Inferior parietal cortex (tissue), 1 donor: ENCODE data around the gene FGD5.
"Not testable (repeated sequence)": the region's sequence is repeated elsewhere in the genome, so short reads cannot be mapped to it uniquely, and the experiment has no call there.

ENCODE experiments used
- DNase-seq: peaks from one replicate; pipeline ENCODE4 v3.0.0-alpha.2; 2016; ENCODE audit errors: extremely low spot score

Gene FGD5

DNA sequence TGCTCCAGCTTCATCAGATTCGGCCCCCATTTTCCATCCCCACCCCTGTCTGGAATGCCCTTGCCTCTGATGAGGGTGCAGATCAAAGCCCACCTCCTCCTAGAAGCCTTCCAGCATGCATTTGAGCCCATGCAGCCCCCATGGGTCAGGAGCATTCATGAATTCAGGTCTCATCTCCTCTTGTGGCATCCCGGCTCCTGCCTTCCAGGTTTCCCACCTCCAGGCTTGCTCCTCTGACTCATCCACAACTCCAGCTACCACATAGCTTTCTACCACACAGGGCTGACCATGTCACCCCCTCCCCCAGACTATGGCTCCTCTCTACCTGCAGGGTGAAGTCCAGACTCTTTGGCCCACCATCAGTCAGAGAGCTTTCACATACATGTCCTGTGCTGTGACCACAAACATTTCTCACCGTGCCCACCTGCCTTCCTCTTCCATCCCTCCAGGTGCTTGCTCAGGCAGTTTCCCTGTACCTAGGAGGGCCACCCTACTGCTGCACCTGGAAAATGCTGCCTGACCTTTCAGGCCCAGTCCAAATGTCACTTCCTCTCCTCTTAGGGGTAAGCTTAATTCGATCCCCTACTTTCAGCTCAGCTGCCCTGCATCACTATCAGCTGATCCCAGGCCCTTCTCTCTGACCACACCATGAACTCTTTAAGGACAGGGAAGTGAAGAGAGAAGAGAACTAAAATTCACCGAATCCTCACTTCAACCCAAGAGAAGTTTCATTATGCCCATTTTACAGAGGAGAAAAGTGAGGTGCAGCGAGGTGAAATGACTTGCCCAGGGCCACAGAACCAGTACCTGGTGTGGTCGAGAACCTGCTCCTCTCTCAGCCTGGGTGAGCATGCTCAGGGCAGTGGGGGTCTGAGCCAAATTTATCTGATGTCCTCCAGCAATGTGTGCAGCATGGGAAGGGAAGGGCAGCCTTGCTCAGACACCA lies 13.7 kb upstream of the FGD5 start:
- DNase-seq, result no peak

DNA sequence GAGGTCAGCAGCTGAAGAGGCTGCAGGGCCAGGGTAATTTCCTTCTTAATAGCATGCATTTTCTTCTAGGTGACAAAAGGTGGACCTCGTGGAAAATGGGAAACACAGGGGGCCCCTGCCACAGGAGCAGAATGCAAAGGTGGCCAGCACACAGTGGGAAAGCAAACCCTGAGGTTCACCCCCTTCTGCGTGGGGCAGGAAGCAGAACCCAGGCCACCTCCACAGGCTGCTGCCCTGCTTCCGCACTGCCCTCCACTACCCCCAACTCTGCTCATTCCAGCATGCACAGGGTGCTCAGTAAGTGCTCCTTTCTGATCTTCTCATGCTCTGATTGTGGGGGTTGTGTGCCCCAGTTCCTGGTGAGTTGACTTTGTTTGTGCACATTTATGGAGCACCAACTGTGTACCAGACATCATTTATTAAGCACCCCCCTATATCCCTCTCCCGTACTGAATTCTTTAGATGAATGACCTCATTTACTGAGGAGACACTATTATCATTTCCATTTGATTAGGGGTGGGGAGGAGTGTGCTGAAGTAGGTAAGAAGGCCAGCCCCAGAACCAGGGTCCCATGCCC lies 12.7 kb upstream of the FGD5 start:
- DNase-seq, result no peak

DNA sequence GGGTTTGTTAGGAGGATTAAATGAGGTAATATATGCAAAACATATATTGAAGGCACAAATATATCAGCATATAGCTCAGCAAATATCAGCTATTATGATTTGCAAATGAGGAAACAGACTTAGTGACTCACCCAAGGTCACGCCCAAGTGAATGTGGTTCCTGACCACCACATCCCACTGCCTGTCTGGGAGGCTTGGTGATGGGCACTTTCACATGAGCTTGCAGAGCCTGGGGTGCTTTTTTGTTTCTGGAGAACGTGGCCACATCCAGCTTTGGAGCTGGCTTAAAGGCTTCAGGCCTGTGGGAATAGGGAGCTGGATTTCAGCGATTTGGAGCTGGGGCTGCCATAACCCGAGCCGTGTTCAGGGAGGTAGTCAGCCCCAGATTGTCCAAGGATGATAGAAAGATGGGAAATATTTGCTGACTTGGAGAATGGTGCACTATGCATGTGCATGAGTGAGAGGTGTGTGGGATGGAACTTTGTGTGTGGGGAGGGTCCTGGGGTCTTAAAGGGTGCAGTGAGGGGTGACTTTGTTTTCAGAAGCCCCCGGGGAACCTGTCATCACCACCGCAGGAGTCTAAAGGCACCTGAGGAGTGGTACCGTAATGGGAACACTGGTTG lies 12.0 kb upstream of the FGD5 start:
- DNase-seq, result no peak

GRCh38 chr3:14808025-14808424 lies 10.7 kb upstream of the FGD5 start:
- DNase-seq, result no peak

DNA sequence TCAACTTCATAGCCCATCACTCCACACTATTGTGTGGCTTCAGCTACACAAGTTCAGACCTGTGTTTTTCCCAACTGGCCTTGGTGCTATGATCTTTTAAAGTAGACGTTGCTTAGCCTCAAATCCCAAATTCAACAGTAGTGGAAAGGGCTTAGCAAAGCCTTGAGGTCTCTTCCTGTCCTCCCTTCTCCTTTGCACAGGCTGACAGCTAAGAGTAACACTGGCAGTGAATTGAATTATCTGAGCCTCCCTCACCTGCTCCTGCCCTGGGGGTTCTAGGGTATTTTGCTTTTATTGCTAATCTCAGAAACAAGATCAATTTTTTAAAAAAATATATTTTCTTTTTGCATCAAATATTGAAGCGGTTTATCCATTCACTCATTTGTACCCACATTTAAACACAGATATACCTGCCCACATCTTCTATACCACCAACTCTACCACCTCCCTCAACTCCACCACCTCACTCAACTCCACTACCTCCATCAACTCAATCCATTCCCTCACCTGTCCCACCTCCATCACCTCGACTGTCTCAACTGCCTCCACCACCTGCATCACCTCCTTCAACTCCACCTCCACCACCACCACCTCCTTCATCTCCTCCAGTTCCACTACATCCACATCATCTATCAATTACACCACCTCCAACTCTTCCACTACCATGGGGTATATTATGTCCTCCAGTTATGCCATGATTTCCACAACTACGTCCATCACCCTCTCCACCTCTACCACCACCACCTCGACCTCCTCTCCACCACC lies 10.1 kb upstream of the FGD5 start:
- DNase-seq, result no peak

- not testable (repeated sequence) for DNase-seq
Observed at GRCh38 chr3:14809611-14810010, 9.2 kb upstream of the FGD5 start.

- no peak for DNase-seq
Observed at GRCh38 chr3:14810070-14810791, 8.5 kb upstream of the FGD5 start.

DNA sequence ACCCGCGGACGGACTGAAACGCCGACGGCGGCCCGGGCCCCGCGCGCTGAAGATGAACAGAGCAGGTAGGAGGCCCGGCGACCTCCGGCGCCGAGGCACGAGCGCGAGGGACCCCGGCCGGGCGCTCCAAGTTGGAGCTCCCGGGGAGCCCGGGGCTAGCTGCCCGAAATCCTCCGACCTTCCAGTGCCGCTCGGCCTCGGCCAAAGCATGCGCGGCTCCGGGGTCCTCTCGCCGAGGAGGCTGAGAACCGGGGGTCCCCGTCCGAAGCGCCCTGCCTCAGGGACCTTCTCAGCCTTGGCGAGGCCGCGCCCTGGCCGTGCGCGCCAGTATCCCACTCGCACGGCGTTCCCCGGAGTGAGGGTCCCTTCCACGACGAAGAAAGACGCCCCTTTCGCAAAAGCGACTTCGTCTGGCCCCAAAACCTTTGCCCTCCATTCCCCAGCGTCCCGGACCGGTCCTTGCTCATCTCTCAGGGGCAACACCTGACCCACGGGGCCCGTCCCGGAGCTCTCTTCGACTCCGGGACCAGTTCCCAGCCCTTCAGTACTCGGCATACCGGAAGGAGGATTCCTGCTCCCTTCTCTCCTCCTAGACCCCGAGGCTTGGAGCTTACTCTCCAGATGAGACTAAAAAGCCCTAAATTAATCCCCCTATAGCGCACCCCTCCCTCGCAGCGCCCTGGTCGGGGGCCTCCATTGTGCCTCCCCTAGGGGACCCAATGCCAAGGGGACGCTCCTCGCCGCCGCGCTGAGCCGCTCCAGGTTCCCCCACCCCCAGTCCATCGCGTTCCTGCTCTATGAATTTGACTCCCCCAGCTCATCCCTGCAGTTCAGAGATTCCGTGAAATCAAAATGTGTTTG lies 7.7 kb upstream of the FGD5 start:
- no peak for DNase-seq

DNA sequence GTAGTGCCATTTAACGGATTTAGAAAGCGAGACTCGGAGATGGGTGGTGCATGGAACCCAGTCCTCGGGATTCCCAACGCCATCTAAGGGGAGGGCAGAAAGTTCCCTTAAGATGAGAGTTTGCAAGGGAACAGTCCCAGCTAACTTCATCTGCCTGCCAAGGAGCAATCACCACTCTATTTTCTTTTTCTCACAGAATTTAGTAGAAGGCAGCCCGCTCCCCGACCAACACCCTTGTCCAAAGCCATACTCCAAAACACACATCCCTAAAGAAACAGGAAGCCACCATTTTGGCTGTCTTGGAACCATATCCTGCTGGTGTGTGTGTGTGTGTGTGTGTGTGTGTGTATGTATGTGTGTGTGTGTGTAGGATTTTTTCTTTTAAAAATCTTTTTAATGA lies 7.1 kb upstream of the FGD5 start:
- DNase-seq, result no peak

- no peak for DNase-seq
Observed at GRCh38 chr3:14812196-14812790, 6.5 kb upstream of the FGD5 start.

DNA sequence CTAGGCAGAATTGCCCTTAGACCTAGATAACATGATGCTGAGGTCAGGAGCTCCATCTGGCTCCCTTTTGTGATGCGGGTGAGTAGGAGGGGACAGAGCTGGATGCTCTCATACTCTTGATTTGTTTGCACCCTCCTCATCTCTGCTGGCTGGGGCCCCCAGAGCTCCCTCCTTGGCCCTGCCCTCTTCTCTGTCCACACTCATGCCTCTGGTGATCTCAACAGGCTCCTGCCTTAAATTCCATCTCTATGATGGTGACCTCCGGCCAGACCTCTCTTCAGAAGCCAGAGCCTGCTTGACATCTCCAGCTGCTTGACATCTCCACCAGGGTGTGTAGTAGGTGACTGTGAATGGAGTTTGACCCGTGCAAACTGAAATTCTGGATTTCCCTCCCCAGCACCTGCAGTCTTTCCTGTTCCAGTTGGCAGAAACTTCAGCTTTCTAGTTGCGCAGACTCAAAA lies 4.3 kb upstream of the FGD5 start:
- no peak for DNase-seq

DNA sequence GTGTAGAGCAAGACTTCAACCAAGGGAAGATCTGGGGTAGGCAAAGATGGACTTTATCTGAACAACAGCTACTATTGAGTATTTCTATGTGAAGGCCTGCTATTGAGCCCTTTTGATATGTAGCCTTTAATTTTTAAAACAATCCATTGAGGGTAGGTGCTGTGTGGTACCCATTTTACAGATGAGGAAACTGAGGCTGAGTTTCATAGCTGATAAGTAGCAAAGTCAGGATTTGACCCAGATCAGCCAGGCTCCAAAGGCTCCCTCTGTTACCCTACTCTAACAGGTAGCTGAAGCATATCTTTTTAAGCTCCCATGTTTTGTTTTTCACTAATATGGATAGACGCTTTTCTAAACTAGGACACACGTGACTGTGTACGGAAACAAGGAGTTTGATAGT lies 2.4 kb upstream of the FGD5 start:
- no peak for DNase-seq

DNA sequence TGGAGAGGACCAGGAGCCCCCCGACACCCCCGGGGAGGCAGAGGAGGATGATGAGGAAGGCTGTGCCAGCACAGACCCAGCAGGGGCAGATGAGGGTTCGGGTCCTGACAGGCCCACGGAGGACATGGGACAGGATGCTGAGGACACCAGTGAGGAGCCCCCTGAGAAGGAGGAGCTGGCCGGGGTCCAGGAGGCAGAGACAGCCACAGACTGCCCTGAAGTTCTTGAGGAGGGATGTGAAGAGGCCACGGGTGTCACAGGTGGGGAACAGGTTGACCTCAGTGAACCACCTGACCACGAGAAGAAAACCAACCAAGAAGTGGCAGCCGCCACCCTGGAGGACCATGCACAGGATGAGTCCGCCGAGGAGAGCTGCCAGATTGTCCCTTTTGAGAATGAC lies 909 bp downstream of the FGD5 start:
- DNase-seq, result no peak

DNA sequence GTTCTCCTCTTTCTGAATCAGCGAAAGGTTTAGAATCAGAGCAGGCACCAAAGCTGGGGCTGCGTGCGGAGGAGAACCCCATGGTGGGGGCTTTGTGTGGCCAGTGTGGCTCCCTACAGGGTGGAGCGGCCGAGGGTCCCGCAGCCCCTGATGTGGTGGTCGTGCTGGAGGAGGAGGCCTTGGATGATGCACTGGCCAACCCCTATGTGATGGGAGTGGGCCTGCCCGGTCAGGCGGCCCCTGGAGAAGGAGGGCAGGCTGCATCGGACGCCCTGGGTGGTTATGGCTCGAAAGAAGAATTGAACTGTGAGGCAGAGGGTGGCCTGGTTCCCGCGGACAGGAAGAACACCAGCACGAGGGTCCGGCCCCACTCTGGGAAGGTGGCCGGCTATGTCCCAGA lies 1.4 kb downstream of the FGD5 start:
- DNase-seq, result no peak

DNA sequence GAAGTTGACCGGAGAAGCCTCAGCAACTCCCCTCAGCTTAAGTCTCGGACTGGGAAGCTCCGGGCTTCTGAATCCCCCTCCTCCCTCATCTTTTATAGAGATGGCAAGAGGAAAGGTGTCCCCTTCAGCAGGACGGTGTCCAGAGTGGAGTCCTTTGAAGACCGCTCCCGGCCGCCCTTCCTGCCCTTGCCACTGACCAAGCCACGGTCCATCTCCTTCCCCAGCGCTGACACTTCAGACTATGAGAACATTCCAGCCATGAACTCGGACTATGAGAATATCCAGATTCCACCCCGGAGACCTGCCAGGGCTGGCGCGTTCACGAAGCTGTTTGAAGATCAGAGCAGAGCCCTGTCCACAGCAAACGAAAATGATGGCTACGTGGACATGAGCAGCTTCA lies 2.4 kb downstream of the FGD5 start:
- no peak for DNase-seq

DNA sequence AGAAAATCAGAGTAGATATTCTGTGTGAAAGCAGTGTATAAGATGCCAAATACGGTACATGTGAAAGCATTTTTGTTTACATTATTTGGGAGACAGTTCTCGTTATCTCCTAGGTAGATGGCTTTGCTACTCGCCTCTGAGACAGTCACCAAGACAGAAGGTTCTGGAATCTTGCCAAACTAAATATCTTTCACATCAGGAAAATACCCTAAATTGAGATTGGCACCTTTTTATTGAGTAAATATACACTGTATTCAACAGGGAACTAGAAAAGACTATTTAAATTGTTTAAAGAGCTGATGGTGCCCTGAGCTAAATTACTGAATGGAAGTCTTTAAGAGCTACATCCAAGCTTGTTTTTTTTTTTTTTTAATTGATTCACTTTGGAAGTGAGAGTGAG lies 3.4 kb downstream of the FGD5 start:
- no peak for DNase-seq

DNA sequence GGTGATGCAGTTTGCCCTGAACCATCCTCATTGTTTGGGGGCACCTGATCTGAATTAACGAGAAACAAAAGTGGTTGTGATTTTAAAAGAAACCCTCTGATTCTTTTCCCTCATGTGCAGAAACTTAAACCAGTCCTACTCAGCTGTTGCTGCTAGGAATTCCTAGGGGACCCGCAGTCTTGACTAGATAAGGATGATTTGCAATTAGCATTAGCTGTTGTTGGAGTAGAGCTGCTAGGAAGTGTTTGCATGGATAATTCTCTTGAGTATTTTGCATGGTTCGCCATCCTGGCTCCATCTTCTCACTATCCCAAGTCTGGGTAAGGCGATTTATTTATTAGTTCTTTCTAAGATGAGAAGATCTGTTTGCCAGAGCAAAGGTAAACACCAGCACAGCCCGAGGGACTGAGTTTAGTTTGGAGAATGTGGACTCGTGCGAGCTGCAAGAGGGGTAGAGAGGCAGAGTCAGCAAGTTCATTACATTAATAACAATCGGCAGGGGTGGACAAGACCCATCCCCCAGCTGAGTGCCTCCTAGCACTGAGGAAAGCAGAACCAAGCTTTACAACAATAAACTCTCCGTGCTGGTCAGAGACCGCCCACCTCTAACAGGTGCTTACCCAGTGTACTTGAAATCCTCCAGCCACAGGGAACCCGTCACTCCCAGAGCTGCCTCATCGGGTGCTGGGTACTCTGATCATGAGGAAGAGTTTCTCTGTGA lies 4.1 kb downstream of the FGD5 start:
- DNase-seq, result no peak

DNA sequence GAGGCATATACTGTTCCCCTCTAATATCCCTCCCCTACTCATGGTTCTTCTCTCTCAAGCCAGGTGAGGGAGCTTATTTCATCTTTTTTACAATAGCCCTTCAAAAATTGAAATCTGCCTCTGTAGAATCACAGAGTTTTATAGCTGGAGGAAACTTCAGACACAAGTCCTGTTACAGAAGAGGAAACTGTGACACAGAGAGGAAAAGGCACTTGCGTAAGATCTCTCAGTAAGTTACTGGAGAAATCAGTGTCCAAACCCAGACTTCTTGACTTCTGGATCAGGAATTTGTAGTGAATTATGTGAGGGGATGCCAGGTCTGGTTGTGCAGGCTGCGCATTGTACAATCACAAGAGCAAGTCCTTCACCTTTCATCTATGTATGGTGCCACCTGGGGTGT lies 4.6 kb downstream of the FGD5 start:
- no peak for DNase-seq

DNA sequence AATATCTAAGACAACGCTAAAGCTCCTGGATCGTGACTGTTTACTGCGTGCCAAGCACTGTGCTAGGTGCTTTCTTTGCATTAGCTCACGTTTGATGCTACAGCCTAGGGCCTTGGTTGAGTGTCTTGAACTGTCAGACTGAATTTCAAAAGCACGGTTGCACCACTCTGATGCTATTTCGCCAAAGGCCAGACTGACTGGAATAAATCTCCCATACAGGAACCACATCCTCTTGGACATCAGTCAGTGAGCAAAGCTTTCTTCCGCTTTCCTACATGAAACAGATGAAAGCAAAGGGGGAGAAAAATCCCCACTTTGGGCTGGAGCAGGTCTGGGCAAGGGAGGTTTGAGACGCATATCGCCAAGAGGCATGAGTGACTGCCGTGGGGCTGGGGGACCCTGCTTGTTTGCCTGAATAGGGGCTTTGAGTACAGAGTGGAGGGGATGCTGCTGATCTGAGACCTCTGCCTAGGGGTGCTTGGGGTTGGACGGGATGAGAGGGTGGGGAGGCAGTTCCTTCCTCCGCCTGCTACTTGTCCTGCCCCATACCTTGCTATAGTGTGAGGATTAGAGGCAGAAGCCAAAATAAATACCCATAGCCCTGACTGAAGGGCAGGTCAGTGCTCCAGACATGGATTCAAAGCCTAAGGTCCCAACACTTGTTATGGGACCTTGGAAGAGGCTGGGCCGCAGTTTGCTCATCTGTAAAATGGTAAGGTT lies 5.3 kb downstream of the FGD5 start:
- no peak for DNase-seq
